ENCODE data around the gene LRRC58. TPM values are rescaled to one million over a fixed set of nuclear protein-coding genes. Genes with fewer than 3 reads are reported as not detected.

LRRC58 gene
- total RNA-seq, 1 experiment from 2014 or later: 34.8 TPM

GRCh38 chr3:120355486-120355885 is 6.3 kb upstream of the LRRC58 start:
- intact Hi-C loops (cut with micrococcal nuclease): no loop called here
- ChIA-PET POLR2A (no interaction called here), CTCF (no interaction called here), RAD21 (ENCODE audit: low non-redundant PET in 1 of 2, low total read pairs in 2 of 2, uncharacterized antibody in 2 of 2, unreplicated experiment in 2 of 2) (no interaction called here)
- Histone ChIP-seq H4K20me1 (ENCODE audit: insufficient read depth) (no peaks in the 10 kb centered on the region), H3K9ac (ENCODE audit: low read length) (no peak overlapping the region), H3K27ac (ENCODE audit: low read depth, low read length) (no peak overlapping the region), H3K4me1 (ENCODE audit: control insufficient read depth in 1 of 2, insufficient read depth in 2 of 2, low read length in 2 of 2) (peaks cover 7 to 8% of the 10 kb centered on the region in 2 experiments), H3K9me2 (ENCODE audit: insufficient read depth) (no peaks in the 10 kb centered on the region), H2AFZ (ENCODE audit: low read depth, low read length, poor library complexity, severe bottlenecking) (no peak overlapping the region), H3K36me3 (ENCODE audit: control insufficient read depth in 1 of 2, insufficient read depth in 2 of 2, low read length in 2 of 2) (no peaks in the 10 kb centered on the region), H3K9me3 (ENCODE audit: control insufficient read depth in 1 of 2, insufficient read depth in 1 of 2, low read depth in 1 of 2, low read length in 2 of 2) (no peaks in the 10 kb centered on the region), H3K27me3 (ENCODE audit: insufficient read depth, low read length) (no peaks in the 10 kb centered on the region), H3K4me3 (replicated peaks in 1 of 2; ENCODE audit: low read depth in 1 of 2, low read length in 2 of 2) (no peak overlapping the region), H3K79me2 (ENCODE audit: insufficient read depth, low read length) (no peaks in the 10 kb centered on the region), H3K4me2 (ENCODE audit: low read length) (no peak overlapping the region)
- no TSS peak for BruUV-seq (replicated peaks)
- DNase-seq (ENCODE audit: low read depth, low spot score): no peak
- TF ChIP-seq JUND (IDR thresholded peaks at IDR 0.05) (no peak), EZH2 (IDR thresholded peaks at IDR 0.05) (no peak), EZH2phosphoT487 (IDR thresholded peaks at IDR 0.05; ENCODE audit: borderline replicate concordance) (no peak), ATF3 (IDR thresholded peaks at IDR 0.05) (no peak), CTCF (IDR thresholded peaks at IDR 0.05 in 2 of 3, conservative IDR thresholded peaks at IDR 0.05 in 1 of 3; ENCODE audit: borderline replicate concordance in 1 of 3, insufficient read depth in 1 of 3, low read depth in 2 of 3, low read length in 2 of 3) (no peak), TCF7L2 (IDR thresholded peaks at IDR 0.05; ENCODE audit: borderline replicate concordance, extremely low read depth, insufficient read depth, insufficient read length) (no peak), CBX3 (IDR thresholded peaks at IDR 0.05; ENCODE audit: low read depth) (no peak), REST (IDR thresholded peaks at IDR 0.05; ENCODE audit: low read depth) (no peak), POLR2A (IDR thresholded peaks at IDR 0.05; ENCODE audit: borderline replicate concordance, extremely low read depth, insufficient read depth, insufficient read length) (no peak), ELF1 (IDR thresholded peaks at IDR 0.05; ENCODE audit: borderline replicate concordance, low read depth) (no peak), ZBTB33 (IDR thresholded peaks at IDR 0.05; ENCODE audit: extremely low read depth, insufficient replicate concordance, low read length) (no peak), EGR1 (IDR thresholded peaks at IDR 0.05; ENCODE audit: low read depth) (no peak), ZFX (IDR thresholded peaks at IDR 0.05) (no peak), SIN3A (IDR thresholded peaks at IDR 0.05; ENCODE audit: low read depth) (no peak), FOSL1 (IDR thresholded peaks at IDR 0.05; ENCODE audit: low read depth) (no peak), RAD21 (IDR thresholded peaks at IDR 0.05; ENCODE audit: low read depth) (no peak), MAX (IDR thresholded peaks at IDR 0.05) (no peak), YY1 (IDR thresholded peaks at IDR 0.05; ENCODE audit: extremely low read depth, insufficient replicate concordance, low read depth, low read length) (no peak), SP1 (IDR thresholded peaks at IDR 0.05; ENCODE audit: low read depth) (no peak), SRF (IDR thresholded peaks at IDR 0.05; ENCODE audit: low read depth) (no peak)
- ATAC-seq: no peak

Data from HCT116 (cell line).